K562 (cell line): ENCODE measurements around the gene BPNT1. TPM values are rescaled to one million over a fixed set of nuclear protein-coding genes. Genes with fewer than 3 reads are reported as not detected.
A peak's percentile ranks its signal among the peaks of the same experiment; 100 is the strongest.

Source experiments
- BRF1 ChIP-seq: IDR thresholded peaks from 3 replicates; pipeline ENCODE4 v1.6.1; 2011; ENCODE audit warnings: borderline replicate concordance, mild to moderate bottlenecking; ENCODE audit not compliant: insufficient read length; ENCODE audit errors: extremely low read depth
- CAMTA2 ChIP-seq: fragments of 250-450 bp; sonication (Bioruptor Pico); conservative IDR thresholded peaks from 2 replicates; pipeline ENCODE4 v1.5.1; 2022
- CBX2 ChIP-seq: fragments of 200-600 bp; sonication (generic); IDR thresholded peaks from one replicate; pipeline ENCODE4 v1.6.1; 2012; ENCODE audit warnings: mild to moderate bottlenecking, low read length, inconsistent platforms; ENCODE audit not compliant: insufficient read depth, poor library complexity, severe bottlenecking
- CSDE1 ChIP-seq, 2 experiments: fragments of 450-650 bp; IDR thresholded peaks; 2 replicates each; pipeline ENCODE4 v1.6.1; 2016; ENCODE audit warnings: mild to moderate bottlenecking in 1 of 2
- ETV5 ChIP-seq: sonication (generic); formaldehyde crosslinking; IDR thresholded peaks from 2 replicates; pipeline ENCODE4 v1.4.0; 2020; ENCODE audit warnings: low read depth, mild to moderate bottlenecking, missing genetic modification reagents
- HNRNPK ChIP-seq: fragments of 200-400 bp; formaldehyde crosslinking; IDR thresholded peaks from one replicate; pipeline ENCODE4 v1.6.1; 2018; ENCODE audit warnings: mild to moderate bottlenecking, low read depth, low read length; ENCODE audit not compliant: poor library complexity, severe bottlenecking
- MAFF ChIP-seq: IDR thresholded peaks from 2 replicates; pipeline ENCODE4 v1.6.1; 2012; ENCODE audit warnings: low read length, improper control_type of control experiment
- NELFE ChIP-seq: IDR thresholded peaks from 2 replicates; pipeline ENCODE4 v1.6.1; 2011; ENCODE audit warnings: mild to moderate bottlenecking; ENCODE audit not compliant: insufficient read depth, insufficient read length
- NFIC ChIP-seq: fragments of 450-650 bp; IDR thresholded peaks from 2 replicates; pipeline ENCODE4 v1.6.1; 2017; ENCODE audit warnings: mild to moderate bottlenecking, inconsistent platforms
- PURB ChIP-seq: sonication (generic); formaldehyde crosslinking; IDR thresholded peaks from 2 replicates; pipeline ENCODE4 v1.9.0; 2021; ENCODE audit warnings: low read depth, mild to moderate bottlenecking, missing genetic modification reagents
- RBM22 ChIP-seq: fragments of 200-400 bp; formaldehyde crosslinking; IDR thresholded peaks from 2 replicates; pipeline ENCODE4 v1.6.1; 2018; ENCODE audit warnings: low read length, low read depth; ENCODE audit not compliant: poor library complexity, severe bottlenecking
- SNRNP70 ChIP-seq: fragments of 200-400 bp; formaldehyde crosslinking; optimal IDR thresholded peaks from 2 replicates; pipeline ENCODE3; 2017; ENCODE audit warnings: low read depth, low read length
- TAF1 ChIP-seq: IDR thresholded peaks from 2 replicates; pipeline ENCODE4 v1.6.1; 2011; ENCODE audit warnings: mild to moderate bottlenecking, low read length, moderate library complexity; ENCODE audit not compliant: insufficient read depth, control insufficient read depth, severe bottlenecking; ENCODE audit errors: extremely low read depth
- TCF7 ChIP-seq: sonication (generic); IDR thresholded peaks from 2 replicates; pipeline ENCODE4 v1.6.1; 2016; ENCODE audit warnings: antibody characterized with exemption, borderline replicate concordance
- TCF7L2 ChIP-seq: fragments of 150-350 bp; IDR thresholded peaks from 2 replicates; pipeline ENCODE4 v1.6.1; 2016; ENCODE audit warnings: low read depth, mild to moderate bottlenecking, low read length, moderate library complexity
- TEAD2 ChIP-seq: fragments of 450-650 bp; IDR thresholded peaks from 2 replicates; pipeline ENCODE4 v1.6.1; 2016; ENCODE audit warnings: missing genetic modification characterization, control low read depth, missing compliant biosample characterization
- WHSC1 ChIP-seq: IDR thresholded peaks from one replicate; pipeline ENCODE4 v1.6.1; 2012; ENCODE audit warnings: low read length, control low read depth, inconsistent platforms
- YY1 ChIP-seq, 3 experiments: IDR thresholded peaks; 2 replicates each; pipeline ENCODE4 v1.6.1; 2011; ENCODE audit warnings: low read length in 2 of 3, mild to moderate bottlenecking in 2 of 3, moderate library complexity in 2 of 3, borderline replicate concordance in 1 of 3, control low read depth in 1 of 3, low read depth in 1 of 3; ENCODE audit not compliant: insufficient read depth in 3 of 3, insufficient replicate concordance in 2 of 3, control insufficient read depth in 1 of 3, insufficient read length in 1 of 3; ENCODE audit errors: extremely low read depth in 1 of 3
- ZBED1 ChIP-seq: IDR thresholded peaks from 2 replicates; pipeline ENCODE4 v1.6.1; 2014
- ZNF133 ChIP-seq: fragments of 250-450 bp; sonication (Bioruptor Pico); IDR thresholded peaks from 2 replicates; pipeline ENCODE4 v1.4.0; 2020; ENCODE audit warnings: mild to moderate bottlenecking
- ZNF140 ChIP-seq: fragments of 250-450 bp; sonication (Bioruptor Pico); IDR thresholded peaks from 2 replicates; pipeline ENCODE4 v1.8.0; 2021; ENCODE audit warnings: moderate library complexity, mild to moderate bottlenecking, inconsistent platforms
- ZNF75A ChIP-seq: fragments of 450-650 bp; formaldehyde crosslinking; IDR thresholded peaks from 2 replicates; pipeline ENCODE4 v1.4.0; 2020; ENCODE audit warnings: mild to moderate bottlenecking
- ZNF766 ChIP-seq: fragments of 200-800 bp; sonication (Bioruptor generic); conservative IDR thresholded peaks from 2 replicates; pipeline ENCODE4 v1.6.1; 2016; ENCODE audit warnings: missing genetic modification characterization, missing compliant biosample characterization
- polyA plus RNA-seq, 8 experiments: library from polyadenylated mRNA; depleted of rRNA in 4 of 8; stranded (reverse) in 5 of 8; unstranded in 3 of 8; fragments of >200 nt; fragmentation: Nextera tagmentation in 2 of 8; fragmentation: Illumina TruSeq in 1 of 8; extraction: Ambion mirVana in 2 of 8; extraction: Trizol in 1 of 8; gene quantifications; 2 replicates each; pipeline versions ENCODE4 v1.2.1 to v1.2.3, GENCODE V29; 2011 to 2014; ENCODE audit warnings: inconsistent platforms in 1 of 8, missing spikeins in 1 of 8
- total RNA-seq, 7 experiments: library from RNA; depleted of rRNA in 6 of 7; stranded (reverse); fragments of >200 nt in 6 of 7; fragmentation: Illumina TruSeq in 2 of 7; extraction: Trizol in 2 of 7; gene quantifications; 2 replicates each; pipeline versions ENCODE4 v1.2.1 to v1.2.3, GENCODE V29; 2011 to 2021; ENCODE audit warnings: low replicate concordance in 1 of 7
- TF ChIP-seq, protein P1 (sequence below): sonication (generic); formaldehyde crosslinking; IDR thresholded peaks from 2 replicates; pipeline ENCODE4 v1.9.0; 2022; ENCODE audit warnings: mild to moderate bottlenecking, missing genetic modification reagents
- TF ChIP-seq, protein P2 (sequence below): sonication (generic); formaldehyde crosslinking; IDR thresholded peaks from 2 replicates; pipeline ENCODE4 v1.8.1; 2022; ENCODE audit warnings: missing genetic modification reagents
- TF ChIP-seq, protein P3 (sequence below): fragments of 450-650 bp; IDR thresholded peaks from 2 replicates; pipeline ENCODE4 v1.6.1; 2016; ENCODE audit warnings: missing biosample characterization, missing genetic modification characterization

BPNT1 gene
- total and polyA plus RNA-seq, 9 of the 15 experiments (the other 6 are each of a cell fraction or from before 2014, with no cell fraction given): 30.2 to 73.8 (median 40.5) TPM

DNA sequence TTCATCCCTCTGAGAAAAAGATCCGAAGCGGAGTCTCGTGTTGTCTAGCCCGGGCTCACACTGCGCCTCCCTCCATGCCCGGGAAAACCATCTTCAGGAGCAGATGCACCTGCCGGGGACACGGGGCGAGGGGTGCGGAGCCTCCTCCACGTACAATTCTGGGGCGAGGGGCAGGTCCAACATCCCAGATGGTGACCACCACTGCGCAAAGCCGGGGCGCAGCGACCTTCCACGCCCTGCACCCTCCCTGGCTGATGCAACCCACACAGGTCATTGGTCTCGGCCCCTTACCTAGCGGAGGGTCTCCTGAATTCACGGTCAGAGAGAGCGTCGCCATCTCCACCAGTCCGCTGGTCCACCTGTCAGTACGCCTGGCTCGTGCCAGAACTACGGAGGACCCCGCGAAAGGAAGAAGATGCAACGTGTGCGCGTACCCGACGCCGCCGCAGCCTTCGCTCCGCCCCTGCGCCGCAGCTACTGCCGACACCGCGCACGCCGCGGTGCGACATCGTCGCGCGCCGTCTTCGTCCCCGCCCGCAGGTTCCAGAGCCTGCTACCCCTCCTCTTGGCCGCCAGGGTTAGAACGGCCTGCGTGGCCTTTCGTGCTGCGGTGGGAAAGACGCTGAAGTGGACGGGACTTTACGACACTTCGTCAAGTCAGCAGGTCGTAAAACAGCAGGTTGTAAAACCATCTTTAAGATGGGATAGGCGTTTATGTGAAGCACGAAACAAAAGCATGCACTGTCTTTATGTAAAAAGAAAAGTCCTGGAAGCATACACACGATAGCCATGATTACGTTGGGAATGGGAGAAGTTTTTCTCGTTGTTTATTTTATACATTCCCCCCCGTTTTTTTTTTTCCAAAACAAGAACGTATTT, 43.3 kb downstream of the BPNT1 start, which contains the start of gene EPRS1 (continued):
- TF ChIP-seq ZNF140 (CRISPR knock-in tag) (no peak), TEAD2 (no peak), CSDE1 (IDR thresholded peaks at IDR 0.05) (no peak), ETV5 (CRISPR knock-in tag) (peak; percentile 30; the same call in 1 of the 2 replicates), TAF1 (peak; percentile 54), NELFE (no peak), HNRNPK (no peak), ZNF133 (CRISPR knock-in tag) (no peak), CAMTA2 (CRISPR knock-in tag) (no peak), WHSC1 (peak; percentile 81), MAFF (peak; percentile 67), CBX2 (no peak), TCF7L2 (no peak), PURB (CRISPR knock-in tag) (no peak), SNRNP70 (no peak), BRF1 (no peak), NFIC (peak; percentile 18; the same call in 1 of the 2 replicates), ZBED1 (peak; percentile 76; the same call in 1 of the 2 replicates), YY1 (IDR thresholded peaks at IDR 0.05; ENCODE audit: borderline replicate concordance in 1 of 3, control insufficient read depth in 1 of 3, extremely low read depth in 1 of 3, insufficient read depth in 3 of 3, insufficient read length in 1 of 3, insufficient replicate concordance in 2 of 3, low read depth in 1 of 3, low read length in 2 of 3) (peak in 2 of 3 experiments; percentile 65 to 67), RBM22 (no peak), TCF7 (0 out of 2 replicates have a peak, but pooled peaks have one; percentile 41), ZNF766 (CRISPR knock-in tag) (peak; percentile 51; the same call in 1 of the 2 replicates), ZNF75A (CRISPR knock-in tag) (0 out of 2 replicates have a peak, but pooled peaks have one; percentile 22)
- TF ChIP-seq, protein P1, sequence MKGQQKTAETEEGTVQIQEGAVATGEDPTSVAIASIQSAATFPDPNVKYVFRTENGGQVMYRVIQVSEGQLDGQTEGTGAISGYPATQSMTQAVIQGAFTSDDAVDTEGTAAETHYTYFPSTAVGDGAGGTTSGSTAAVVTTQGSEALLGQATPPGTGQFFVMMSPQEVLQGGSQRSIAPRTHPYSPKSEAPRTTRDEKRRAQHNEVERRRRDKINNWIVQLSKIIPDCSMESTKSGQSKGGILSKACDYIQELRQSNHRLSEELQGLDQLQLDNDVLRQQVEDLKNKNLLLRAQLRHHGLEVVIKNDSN (CRISPR knock-in tag): peak; percentile 73
- TF ChIP-seq, protein P2, sequence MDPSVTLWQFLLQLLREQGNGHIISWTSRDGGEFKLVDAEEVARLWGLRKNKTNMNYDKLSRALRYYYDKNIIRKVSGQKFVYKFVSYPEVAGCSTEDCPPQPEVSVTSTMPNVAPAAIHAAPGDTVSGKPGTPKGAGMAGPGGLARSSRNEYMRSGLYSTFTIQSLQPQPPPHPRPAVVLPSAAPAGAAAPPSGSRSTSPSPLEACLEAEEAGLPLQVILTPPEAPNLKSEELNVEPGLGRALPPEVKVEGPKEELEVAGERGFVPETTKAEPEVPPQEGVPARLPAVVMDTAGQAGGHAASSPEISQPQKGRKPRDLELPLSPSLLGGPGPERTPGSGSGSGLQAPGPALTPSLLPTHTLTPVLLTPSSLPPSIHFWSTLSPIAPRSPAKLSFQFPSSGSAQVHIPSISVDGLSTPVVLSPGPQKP: no peak
- TF ChIP-seq, protein P3, sequence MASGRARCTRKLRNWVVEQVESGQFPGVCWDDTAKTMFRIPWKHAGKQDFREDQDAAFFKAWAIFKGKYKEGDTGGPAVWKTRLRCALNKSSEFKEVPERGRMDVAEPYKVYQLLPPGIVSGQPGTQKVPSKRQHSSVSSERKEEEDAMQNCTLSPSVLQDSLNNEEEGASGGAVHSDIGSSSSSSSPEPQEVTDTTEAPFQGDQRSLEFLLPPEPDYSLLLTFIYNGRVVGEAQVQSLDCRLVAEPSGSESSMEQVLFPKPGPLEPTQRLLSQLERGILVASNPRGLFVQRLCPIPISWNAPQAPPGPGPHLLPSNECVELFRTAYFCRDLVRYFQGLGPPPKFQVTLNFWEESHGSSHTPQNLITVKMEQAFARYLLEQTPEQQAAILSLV (tag): peak; percentile 68; the same call in 1 of the 2 replicates
